HCT116 (cell line): ENCODE results near the gene GGNBP2.

Experiments used
- CBX3 ChIP-seq: IDR thresholded peaks from 2 replicates; pipeline ENCODE4 v1.6.1; 2012; ENCODE audit warnings: low read depth
- CTCF ChIP-seq, 3 experiments: fragments of 200-600 bp in 1 of 3; sonication (generic) in 1 of 3; IDR thresholded peaks in 2 of 3; conservative IDR thresholded peaks in 1 of 3; 2 replicates each; pipeline ENCODE4 v1.5.1; 2012 to 2017; ENCODE audit warnings: low read depth in 2 of 3, low read length in 2 of 3, antibody characterized with exemption in 1 of 3, borderline replicate concordance in 1 of 3, control low read depth in 1 of 3, mild to moderate bottlenecking in 1 of 3, mixed read lengths in 1 of 3, mixed run types in 1 of 3, moderate library complexity in 1 of 3; ENCODE audit not compliant: insufficient read depth in 1 of 3
- EGR1 ChIP-seq: IDR thresholded peaks from 2 replicates; pipeline ENCODE4 v1.6.1; 2012; ENCODE audit warnings: low read depth
- EZH2 ChIP-seq: fragments of 200-600 bp; sonication (generic); IDR thresholded peaks from 2 replicates; pipeline ENCODE4 v1.6.1; 2017; ENCODE audit warnings: antibody characterized with exemption, mixed run types
- EZH2phosphoT487 ChIP-seq: fragments of 200-600 bp; IDR thresholded peaks from 2 replicates; pipeline ENCODE4 v1.6.1; 2018; ENCODE audit warnings: antibody characterized with exemption, borderline replicate concordance
- JUND ChIP-seq: IDR thresholded peaks from 2 replicates; pipeline ENCODE4 v1.6.1; 2012
- MAX ChIP-seq: IDR thresholded peaks from 2 replicates; pipeline ENCODE4 v1.6.1; 2012
- POLR2A ChIP-seq: IDR thresholded peaks from 2 replicates; pipeline ENCODE4 v1.7.0; 2011; ENCODE audit warnings: borderline replicate concordance; ENCODE audit not compliant: insufficient read depth, insufficient read length; ENCODE audit errors: extremely low read depth
- POLR2AphosphoS5 ChIP-seq: IDR thresholded peaks from 2 replicates; pipeline ENCODE4 v1.6.1; 2011; ENCODE audit warnings: mild to moderate bottlenecking, low read depth, low read length, moderate library complexity
- RAD21 ChIP-seq: IDR thresholded peaks from 2 replicates; pipeline ENCODE4 v1.6.1; 2012; ENCODE audit warnings: low read depth, mild to moderate bottlenecking
- REST ChIP-seq: IDR thresholded peaks from 2 replicates; pipeline ENCODE4 v1.6.1; 2012; ENCODE audit warnings: low read depth
- SIN3A ChIP-seq: IDR thresholded peaks from 2 replicates; pipeline ENCODE4 v1.6.1; 2012; ENCODE audit warnings: low read depth
- SP1 ChIP-seq: IDR thresholded peaks from 2 replicates; pipeline ENCODE4 v1.6.1; 2012; ENCODE audit warnings: low read depth

GRCh38 chr17:36544044-36544306 lies 744 bp upstream of the GGNBP2 start:
- TF ChIP-seq CTCF (IDR thresholded peaks at IDR 0.05 in 2 of 3, conservative IDR thresholded peaks at IDR 0.05 in 1 of 3; ENCODE audit: borderline replicate concordance in 1 of 3, insufficient read depth in 1 of 3, low read depth in 2 of 3, low read length in 2 of 3) (0 out of 6 replicates have a peak, but pooled peaks of 1 of the 3 experiments have one; percentile 8), MAX (no peak), POLR2A (no peak), EGR1 (no peak), EZH2 (no peak), SP1 (no peak), EZH2phosphoT487 (no peak), SIN3A (no peak), RAD21 (no peak), CBX3 (no peak), POLR2AphosphoS5 (no peak), JUND (no peak), REST (no peak)
